Astrocyte of the hippocampus (primary cell): Measurements from ENCODE around the gene CNTLN.
"Not testable (repeated sequence)": the region's sequence is repeated elsewhere in the genome, so short reads cannot be mapped to it uniquely, and the experiment has no call there.

ENCODE experiments used
- DNase-seq: peaks from one replicate; pipeline ENCODE4 v3.0.0; 2011; ENCODE audit warnings: low read depth, low spot score

Gene CNTLN

GRCh38 chr9:17185481-17186029, 50.7 kb downstream of the CNTLN start:
- no peak for DNase-seq

GRCh38 chr9:17191082-17191481, 56.2 kb downstream of the CNTLN start:
- DNase-seq: peak; percentile 30

GRCh38 chr9:17204611-17205152, 69.8 kb downstream of the CNTLN start:
- DNase-seq: no peak

GRCh38 chr9:17216011-17216410, 81.2 kb downstream of the CNTLN start:
- DNase-seq: no peak

GRCh38 chr9:17216646-17217045, 81.8 kb downstream of the CNTLN start:
- no peak for DNase-seq

GRCh38 chr9:17217272-17217671, 82.4 kb downstream of the CNTLN start:
- DNase-seq: no peak

GRCh38 chr9:17219261-17219660, 84.4 kb downstream of the CNTLN start:
- DNase-seq: no peak

- DNase-seq: no peak
Observed at GRCh38 chr9:17222932-17223331, 88.1 kb downstream of the CNTLN start.

- no peak for DNase-seq
Observed at GRCh38 chr9:17225407-17225806, 90.6 kb downstream of the CNTLN start.

GRCh38 chr9:17229945-17230560, 95.2 kb downstream of the CNTLN start:
- DNase-seq: no peak

GRCh38 chr9:17230646-17231045, 95.8 kb downstream of the CNTLN start:
- DNase-seq: no peak

- DNase-seq: no peak
Observed at GRCh38 chr9:17236147-17236546, 101.3 kb downstream of the CNTLN start.

GRCh38 chr9:17246770-17247169, 111.9 kb downstream of the CNTLN start:
- no peak for DNase-seq

GRCh38 chr9:17251100-17251499, 116.3 kb downstream of the CNTLN start:
- no peak for DNase-seq

GRCh38 chr9:17268531-17269188, 133.8 kb downstream of the CNTLN start:
- not testable (repeated sequence) for DNase-seq

- no peak for DNase-seq
Observed at GRCh38 chr9:17269799-17270198, 135.0 kb downstream of the CNTLN start.

- no peak for DNase-seq
Observed at GRCh38 chr9:17272536-17272935, 137.7 kb downstream of the CNTLN start.

- peak; percentile 52 for DNase-seq
Observed at GRCh38 chr9:17280350-17281012, 145.6 kb downstream of the CNTLN start.

- not testable (repeated sequence) for DNase-seq
Observed at GRCh38 chr9:17290673-17291072, 155.8 kb downstream of the CNTLN start.

GRCh38 chr9:17291766-17292165, 156.9 kb downstream of the CNTLN start:
- peak; percentile 56 for DNase-seq

GRCh38 chr9:17293685-17294084, 158.8 kb downstream of the CNTLN start:
- no peak for DNase-seq

GRCh38 chr9:17294822-17295624, 160.2 kb downstream of the CNTLN start:
- no peak for DNase-seq
